KMS-11 (cell line): ENCODE measurements around the gene MTF2.

ENCODE experiments used
- H2AFZ ChIP-seq: fragments of 200-600 bp; sonication (generic); 2 replicates; pipeline ENCODE4 v1.6.1; 2016; ENCODE audit warnings: antibody characterized with exemption, mixed run types, low read depth
- H3K27ac ChIP-seq: fragments of 200-600 bp; sonication (generic); 2 replicates; pipeline ENCODE4 v1.6.1; 2016; ENCODE audit warnings: mild to moderate bottlenecking, mixed run types
- H3K27me3 ChIP-seq: fragments of 200-600 bp; sonication (generic); 2 replicates; pipeline ENCODE4 v1.6.1; 2017; ENCODE audit warnings: mild to moderate bottlenecking, low read depth, mixed run types, moderate library complexity; ENCODE audit not compliant: insufficient read depth
- H3K36me3 ChIP-seq: fragments of 200-600 bp; sonication (generic); 2 replicates; pipeline ENCODE4 v1.6.1; 2017; ENCODE audit warnings: mild to moderate bottlenecking, mixed run types; ENCODE audit not compliant: insufficient read depth
- H3K4me1 ChIP-seq: fragments of 200-600 bp; sonication (generic); 2 replicates; pipeline ENCODE4 v1.6.1; 2016; ENCODE audit warnings: mild to moderate bottlenecking, low read depth, mixed run types; ENCODE audit not compliant: poor library complexity, severe bottlenecking
- H3K4me2 ChIP-seq: fragments of 200-600 bp; sonication (generic); 2 replicates; pipeline ENCODE4 v1.7.0; 2016; ENCODE audit warnings: mild to moderate bottlenecking, mixed run types
- H3K4me3 ChIP-seq: fragments of 200-600 bp; sonication (generic); IDR thresholded peaks from 2 replicates; pipeline ENCODE4 v1.6.1; 2017; ENCODE audit warnings: low read depth, low read length, mixed read lengths; ENCODE audit not compliant: insufficient read depth
- H3K79me2 ChIP-seq: fragments of 200-600 bp; sonication (generic); 2 replicates; pipeline ENCODE4 v1.6.1; 2016; ENCODE audit warnings: low read depth, mixed run types; ENCODE audit not compliant: insufficient read depth
- H3K9ac ChIP-seq: fragments of 200-600 bp; sonication (generic); 2 replicates; pipeline ENCODE4 v1.6.1; 2016; ENCODE audit warnings: mild to moderate bottlenecking, mixed run types
- H4K20me1 ChIP-seq: fragments of 200-600 bp; sonication (generic); 2 replicates; pipeline ENCODE4 v1.6.1; 2016; ENCODE audit warnings: mild to moderate bottlenecking, mixed run types; ENCODE audit not compliant: insufficient read depth
- TF ChIP-seq, protein P1 (sequence below): fragments of 200-600 bp; sonication (generic); conservative IDR thresholded peaks from 2 replicates; pipeline ENCODE4 v1.6.1; 2017; ENCODE audit warnings: low read depth, mild to moderate bottlenecking, antibody characterized with exemption, low read length, moderate library complexity, mixed read lengths

Gene MTF2

DNA sequence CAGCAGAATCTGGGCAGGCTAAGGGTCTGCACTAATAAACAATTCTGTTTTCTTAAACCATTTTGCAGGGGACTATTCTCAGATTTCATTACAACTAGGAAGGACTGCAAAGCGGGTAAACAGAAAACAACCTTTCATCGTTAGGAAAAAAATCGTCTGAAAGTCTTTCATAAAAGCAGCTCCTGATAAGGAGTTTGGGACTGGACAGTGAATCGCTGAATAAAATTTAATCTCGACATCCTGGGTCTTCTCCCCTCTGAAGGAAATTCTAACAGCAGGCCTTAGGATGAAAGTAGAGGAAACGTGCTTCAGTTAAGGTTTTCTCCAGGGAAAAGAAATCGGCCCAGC is 471 bp upstream of the MTF2 start:
- Histone ChIP-seq H3K79me2 (peaks cover 45% of the 10 kb centered on the region), H3K9ac (peak overlapping the region; percentile 79), H3K4me2 (peak overlapping the region; percentile 98), H3K27ac (peak overlapping the region; percentile 64), H3K4me1 (peaks cover 37% of the 10 kb centered on the region), H4K20me1 (no peaks in the 10 kb centered on the region), H3K36me3 (no peaks in the 10 kb centered on the region), H3K27me3 (no peaks in the 10 kb centered on the region), H3K4me3 (peak overlapping the region; percentile 62), H2AFZ (peak overlapping the region; percentile 89)
- TF ChIP-seq, protein P1, sequence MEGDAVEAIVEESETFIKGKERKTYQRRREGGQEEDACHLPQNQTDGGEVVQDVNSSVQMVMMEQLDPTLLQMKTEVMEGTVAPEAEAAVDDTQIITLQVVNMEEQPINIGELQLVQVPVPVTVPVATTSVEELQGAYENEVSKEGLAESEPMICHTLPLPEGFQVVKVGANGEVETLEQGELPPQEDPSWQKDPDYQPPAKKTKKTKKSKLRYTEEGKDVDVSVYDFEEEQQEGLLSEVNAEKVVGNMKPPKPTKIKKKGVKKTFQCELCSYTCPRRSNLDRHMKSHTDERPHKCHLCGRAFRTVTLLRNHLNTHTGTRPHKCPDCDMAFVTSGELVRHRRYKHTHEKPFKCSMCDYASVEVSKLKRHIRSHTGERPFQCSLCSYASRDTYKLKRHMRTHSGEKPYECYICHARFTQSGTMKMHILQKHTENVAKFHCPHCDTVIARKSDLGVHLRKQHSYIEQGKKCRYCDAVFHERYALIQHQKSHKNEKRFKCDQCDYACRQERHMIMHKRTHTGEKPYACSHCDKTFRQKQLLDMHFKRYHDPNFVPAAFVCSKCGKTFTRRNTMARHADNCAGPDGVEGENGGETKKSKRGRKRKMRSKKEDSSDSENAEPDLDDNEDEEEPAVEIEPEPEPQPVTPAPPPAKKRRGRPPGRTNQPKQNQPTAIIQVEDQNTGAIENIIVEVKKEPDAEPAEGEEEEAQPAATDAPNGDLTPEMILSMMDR: no peak

DNA sequence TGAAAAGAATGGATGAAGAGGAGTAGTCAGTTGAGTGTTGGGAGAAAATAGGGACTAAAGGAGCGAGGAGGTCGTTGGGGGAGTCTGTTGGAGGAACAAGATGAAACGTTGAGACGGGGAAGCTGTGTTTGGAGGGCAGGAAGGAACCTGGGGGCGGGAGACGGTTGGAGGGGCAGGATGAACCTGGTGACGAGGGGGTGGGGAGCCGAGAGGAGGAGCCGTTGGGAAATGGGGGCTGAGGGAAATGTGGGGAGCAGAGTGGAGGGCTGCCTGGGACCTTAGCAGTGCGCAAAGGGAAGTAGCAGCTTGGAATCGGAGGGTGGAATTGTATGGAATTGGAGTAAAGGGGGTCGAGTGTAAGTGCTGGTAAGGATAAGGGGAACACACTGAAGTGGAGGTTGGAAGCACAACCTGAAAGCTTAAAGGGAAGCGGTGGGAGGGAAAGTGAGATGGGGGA is 630 bp downstream of the MTF2 start:
- TF ChIP-seq, protein P1: no peak
- H2AFZ ChIP-seq: peak overlapping the region; percentile 89; the same call in 1 of the 2 replicates

DNA sequence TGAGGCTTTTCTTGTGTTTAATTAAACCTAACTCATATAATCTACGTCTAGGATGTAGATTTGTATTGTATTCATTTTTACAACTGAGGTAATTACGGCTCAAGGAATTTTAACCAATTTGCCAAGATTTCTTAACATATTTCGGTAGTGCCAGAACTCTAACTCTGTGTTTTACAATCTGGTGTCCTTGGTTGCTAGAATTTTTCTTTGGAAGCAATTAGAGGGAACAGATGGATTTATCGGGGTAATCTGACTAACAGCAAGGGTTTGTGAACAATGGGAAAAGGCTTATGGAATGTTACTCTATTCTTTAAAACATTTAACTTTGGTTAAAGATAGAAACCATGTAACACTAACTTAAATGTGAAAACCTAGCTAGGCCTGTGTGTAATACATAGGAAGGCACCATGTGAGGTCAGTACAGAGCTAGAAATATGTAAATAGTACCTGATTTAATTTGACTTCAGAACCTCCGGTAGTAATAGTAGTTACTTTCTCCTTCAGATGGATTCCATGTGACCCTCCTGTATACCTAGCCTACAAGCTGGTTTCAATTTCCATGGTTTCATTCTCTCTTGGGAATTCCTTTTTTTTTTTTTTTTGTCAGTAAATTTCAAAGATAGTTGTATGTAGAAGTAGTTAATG is 1.2 kb downstream of the MTF2 start:
- TF ChIP-seq, protein P1: no peak
- no peaks in the 10 kb centered on the region for H3K27me3 ChIP-seq
- peaks cover 41% of the 10 kb centered on the region for H3K4me1 ChIP-seq
- H3K4me2 ChIP-seq: peak overlapping the region; percentile 98
- H3K79me2 ChIP-seq: peaks cover 60% of the 10 kb centered on the region
- no peak overlapping the region for H2AFZ ChIP-seq
- H3K4me3 ChIP-seq: peak overlapping the region; percentile 6
- H3K36me3 ChIP-seq: no peaks in the 10 kb centered on the region
- H3K9ac ChIP-seq: peak overlapping the region; percentile 79; the same call in 1 of the 2 replicates
- no peaks in the 10 kb centered on the region for H4K20me1 ChIP-seq
- peak overlapping the region; percentile 45; the same call in 1 of the 2 replicates for H3K27ac ChIP-seq

More for the DNA sequence above, 630 bp downstream of the MTF2 start:
- Histone ChIP-seq H3K27me3 (no peaks in the 10 kb centered on the region), H3K36me3 (no peaks in the 10 kb centered on the region), H3K9ac (peak overlapping the region; percentile 79), H3K4me2 (peak overlapping the region; percentile 98), H3K79me2 (peaks cover 56% of the 10 kb centered on the region), H3K27ac (peak overlapping the region; percentile 64), H3K4me1 (peaks cover 41% of the 10 kb centered on the region), H3K4me3 (peak overlapping the region; percentile 6), H4K20me1 (no peaks in the 10 kb centered on the region)

DNA sequence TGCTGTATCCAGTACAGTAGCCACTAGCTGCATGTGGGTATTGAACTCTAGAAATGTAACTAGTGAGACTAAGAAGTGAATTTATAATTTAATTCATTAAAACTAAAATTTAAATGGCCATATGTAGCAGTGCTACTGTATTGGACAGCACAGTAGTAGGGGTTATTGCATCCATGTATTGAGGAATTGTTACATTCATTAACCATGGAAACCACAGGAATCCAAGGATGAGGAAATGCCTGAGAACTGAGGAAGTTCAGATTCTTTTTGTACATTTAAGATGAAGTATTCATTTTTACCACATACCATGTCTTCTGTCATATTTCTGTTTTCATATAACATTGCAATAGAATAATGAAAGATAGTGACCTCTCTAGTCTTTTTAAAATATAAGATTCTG is 2.6 kb downstream of the MTF2 start:
- H4K20me1 ChIP-seq: no peaks in the 10 kb centered on the region
- no peaks in the 10 kb centered on the region for H3K36me3 ChIP-seq
- H3K4me3 ChIP-seq: no peak overlapping the region
- H3K4me1 ChIP-seq: peaks cover 46% of the 10 kb centered on the region
- H3K27me3 ChIP-seq: no peaks in the 10 kb centered on the region
- H3K4me2 ChIP-seq: peak overlapping the region; percentile 98
- no peak overlapping the region for H2AFZ ChIP-seq
- peaks cover 74% of the 10 kb centered on the region for H3K79me2 ChIP-seq
- TF ChIP-seq, protein P1: no peak
- no peak overlapping the region for H3K27ac ChIP-seq
- H3K9ac ChIP-seq: no peak overlapping the region; the same call in 1 of the 2 replicates
